Activated effector memory CD4-positive, alpha-beta T cell treated with Interleukin-2 at 50 U/mL for 16 hours (primary cell): ENCODE data around the gene ZNF526.

ENCODE experiments used
- DNase-seq: peaks from one replicate; pipeline ENCODE4 v3.0.0-alpha.2; 2020

Gene ZNF526

GRCh38 chr19:42197375-42197817 is 22.7 kb upstream of the ZNF526 start:
- DNase-seq, result no peak

GRCh38 chr19:42198676-42199439 is 21.3 kb upstream of the ZNF526 start:
- peak; percentile 75 for DNase-seq

- DNase-seq, result peak; percentile 54
Observed at GRCh38 chr19:42199440-42200115, 20.5 kb upstream of the ZNF526 start.

- DNase-seq, result no peak
Observed at GRCh38 chr19:42200116-42200715, 19.9 kb upstream of the ZNF526 start.

GRCh38 chr19:42201489-42202289 is 18.4 kb upstream of the ZNF526 start:
- peak; percentile 36 for DNase-seq

GRCh38 chr19:42202290-42202880 is 17.7 kb upstream of the ZNF526 start:
- DNase-seq, result no peak

- DNase-seq, result no peak
Observed at GRCh38 chr19:42203700-42204099, 16.4 kb upstream of the ZNF526 start.

- DNase-seq, result no peak
Observed at GRCh38 chr19:42204664-42205063, 15.4 kb upstream of the ZNF526 start.

- DNase-seq, result no peak
Observed at GRCh38 chr19:42206871-42207755, 13.0 kb upstream of the ZNF526 start.

- DNase-seq, result peak; percentile 18
Observed at GRCh38 chr19:42207767-42208271, 12.3 kb upstream of the ZNF526 start.

- DNase-seq, result no peak
Observed at GRCh38 chr19:42208612-42209011, 11.5 kb upstream of the ZNF526 start.

- no peak for DNase-seq
Observed at GRCh38 chr19:42212886-42213285, 7.2 kb upstream of the ZNF526 start.

GRCh38 chr19:42214810-42215485 is 5.2 kb upstream of the ZNF526 start:
- DNase-seq, result no peak

- DNase-seq, result peak; percentile 8
Observed at GRCh38 chr19:42216653-42217519, 3.2 kb upstream of the ZNF526 start.

GRCh38 chr19:42217520-42218437 is 2.3 kb upstream of the ZNF526 start, which contains the start of gene DEDD2:
Gene DEDD2 (minus strand): TSS chr19:42217677. CDS start chr19:42217007, 670 bp downstream.
- peak; percentile 100 for DNase-seq

GRCh38 chr19:42220751-42221097 is 612 bp downstream of the ZNF526 start:
- DNase-seq, result no peak

GRCh38 chr19:42224940-42225717 is 5.0 kb downstream of the ZNF526 start:
- DNase-seq, result no peak
